NCI-H69 (cell line): ENCODE results near the gene TVP23C.

ENCODE experiments used
- DNase-seq: peaks from one replicate; lab custom pipeline; 2025; lab: John Stamatoyannopoulos, UW

TVP23C gene

DNA sequence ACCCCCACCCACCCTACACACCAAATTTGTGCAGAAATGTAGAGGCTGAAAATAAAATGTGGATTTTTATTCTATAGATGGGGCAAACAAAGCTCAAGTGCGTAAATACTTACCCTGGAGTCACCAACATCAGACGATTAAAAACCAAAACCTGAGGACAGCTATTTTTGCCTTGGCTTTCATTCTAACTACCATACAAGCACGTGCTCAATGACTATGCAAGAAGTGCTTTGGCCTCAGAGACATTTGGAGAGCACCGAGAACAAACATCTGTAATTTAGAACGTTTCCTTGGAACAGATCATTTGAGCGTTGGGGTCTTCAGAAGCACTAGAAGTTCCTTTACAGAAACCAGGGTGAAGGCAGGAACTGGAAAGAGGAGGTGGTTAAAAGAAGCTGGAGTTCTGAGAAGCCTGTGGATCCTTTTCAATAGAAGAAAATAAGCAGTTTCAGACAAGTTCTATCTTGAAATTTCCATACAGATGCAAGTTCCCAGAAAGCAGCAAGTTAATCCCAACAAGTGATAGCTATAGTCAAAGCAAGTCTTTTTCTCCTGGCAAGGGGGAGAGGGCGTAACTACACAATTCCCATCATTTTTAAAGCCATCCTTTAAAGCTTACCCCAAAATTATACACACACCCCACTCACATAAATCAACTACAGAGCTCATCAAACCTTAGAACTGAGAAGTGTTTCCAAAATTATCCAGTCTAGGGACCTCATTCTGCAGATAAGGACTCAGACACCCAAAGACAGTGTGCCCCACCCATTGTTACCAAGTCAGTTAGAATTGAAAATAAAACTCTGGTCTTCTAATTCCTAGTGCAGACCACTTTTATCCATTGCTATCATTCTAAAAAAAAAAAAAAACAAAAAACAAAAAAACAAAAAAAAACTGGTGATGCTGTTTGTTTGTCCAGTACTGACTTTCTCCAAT, 66.3 kb downstream of the TVP23C start:
- DNase-seq: no peak

DNA sequence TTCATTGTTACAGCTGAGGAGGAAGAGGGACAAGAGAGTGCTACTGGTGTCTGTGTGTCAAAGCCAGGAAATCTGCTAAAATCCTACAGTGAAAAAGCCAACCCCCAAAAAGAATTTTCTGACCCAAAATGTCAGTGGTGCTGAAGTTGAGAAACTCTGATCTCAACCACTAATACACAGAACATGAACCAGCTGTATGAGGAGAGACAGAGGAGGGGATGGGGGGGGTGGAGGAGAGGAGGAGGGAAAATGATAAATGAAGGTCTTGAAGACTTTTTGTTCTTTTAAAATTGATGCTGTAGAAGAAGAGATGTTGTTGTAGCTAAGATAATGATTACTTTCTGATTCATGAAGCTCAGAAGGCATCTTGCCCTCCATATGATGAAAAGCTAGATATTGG, 68.5 kb downstream of the TVP23C start:
- no peak for DNase-seq

DNA sequence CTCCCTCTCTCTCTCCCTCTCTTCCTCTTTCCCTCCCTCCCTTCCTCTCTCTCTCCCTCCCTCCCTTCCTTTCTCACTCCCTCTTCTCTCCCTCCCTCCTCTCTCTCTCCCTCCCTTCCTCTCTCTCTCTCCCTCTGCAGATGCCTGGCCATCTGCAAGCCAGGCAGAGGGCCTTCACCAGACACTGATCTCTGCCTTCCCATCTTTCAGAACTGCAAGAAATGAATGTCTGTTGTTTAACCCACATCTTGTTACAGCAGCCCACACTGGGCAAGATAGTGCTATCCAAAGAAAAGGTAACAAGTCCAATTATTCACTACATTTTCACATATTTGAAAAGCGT, 69.6 kb downstream of the TVP23C start:
- no peak for DNase-seq

DNA sequence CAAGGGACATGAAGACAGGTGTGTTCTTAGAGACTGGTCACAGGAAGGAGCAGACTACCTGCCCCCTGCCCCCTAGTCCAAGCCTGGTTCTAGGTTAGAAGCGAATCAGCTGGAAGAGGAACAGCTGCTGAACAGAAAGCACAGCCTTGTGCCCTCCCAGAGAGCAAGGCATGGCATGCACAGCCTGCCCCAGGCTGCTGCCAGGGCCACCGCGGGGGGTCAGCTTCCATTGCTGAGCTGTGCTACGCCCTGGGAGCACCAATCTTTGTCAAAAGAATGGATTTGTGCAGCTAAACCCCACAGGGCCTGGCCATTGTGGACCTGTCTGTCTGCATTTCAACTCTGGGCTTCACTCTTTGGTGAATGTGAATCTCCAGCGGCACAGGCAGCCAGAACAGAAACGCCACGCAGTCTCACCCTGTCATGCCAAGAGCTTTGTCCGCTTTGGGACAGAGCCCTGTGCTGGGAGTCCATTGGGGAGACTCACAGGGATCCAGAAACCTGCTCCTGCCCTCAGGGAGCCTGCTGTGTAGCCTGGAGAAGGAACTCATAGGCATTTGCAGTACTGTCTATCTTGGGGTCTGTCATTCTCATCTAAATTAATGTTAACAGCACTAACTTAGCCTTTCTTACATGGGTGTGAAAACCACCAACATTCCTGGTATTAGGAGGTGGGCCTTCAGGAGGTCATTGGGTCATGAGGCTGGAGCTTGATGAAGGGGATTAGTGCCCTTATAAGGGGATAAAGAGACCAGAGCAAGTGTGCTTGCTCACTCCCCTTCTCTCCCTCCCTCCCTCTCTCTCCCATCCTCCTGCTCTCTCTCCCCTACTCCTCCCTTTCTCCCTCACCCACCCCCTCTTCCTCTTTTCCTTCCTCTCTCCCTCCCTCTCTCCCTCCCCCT, 70.2 kb downstream of the TVP23C start:
- DNase-seq: no peak

DNA sequence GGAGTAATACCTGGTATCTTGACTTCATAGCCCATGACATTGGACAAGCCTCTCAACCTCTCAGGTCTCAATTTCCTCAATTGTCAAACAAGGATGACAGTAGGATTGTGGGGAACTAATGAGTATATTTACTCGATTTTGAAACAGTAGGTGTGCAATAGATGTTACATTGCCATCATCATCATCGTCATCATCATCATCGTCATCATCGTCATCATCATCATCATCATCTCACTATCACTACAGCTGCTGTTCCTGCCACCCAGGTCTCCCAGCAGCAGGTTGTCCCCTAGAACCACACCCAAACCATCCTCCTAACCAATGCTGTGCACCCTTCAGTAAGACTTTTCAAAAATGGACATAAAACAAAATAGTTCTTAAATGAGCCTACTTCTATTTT, 71.1 kb downstream of the TVP23C start:
- DNase-seq: no peak

DNA sequence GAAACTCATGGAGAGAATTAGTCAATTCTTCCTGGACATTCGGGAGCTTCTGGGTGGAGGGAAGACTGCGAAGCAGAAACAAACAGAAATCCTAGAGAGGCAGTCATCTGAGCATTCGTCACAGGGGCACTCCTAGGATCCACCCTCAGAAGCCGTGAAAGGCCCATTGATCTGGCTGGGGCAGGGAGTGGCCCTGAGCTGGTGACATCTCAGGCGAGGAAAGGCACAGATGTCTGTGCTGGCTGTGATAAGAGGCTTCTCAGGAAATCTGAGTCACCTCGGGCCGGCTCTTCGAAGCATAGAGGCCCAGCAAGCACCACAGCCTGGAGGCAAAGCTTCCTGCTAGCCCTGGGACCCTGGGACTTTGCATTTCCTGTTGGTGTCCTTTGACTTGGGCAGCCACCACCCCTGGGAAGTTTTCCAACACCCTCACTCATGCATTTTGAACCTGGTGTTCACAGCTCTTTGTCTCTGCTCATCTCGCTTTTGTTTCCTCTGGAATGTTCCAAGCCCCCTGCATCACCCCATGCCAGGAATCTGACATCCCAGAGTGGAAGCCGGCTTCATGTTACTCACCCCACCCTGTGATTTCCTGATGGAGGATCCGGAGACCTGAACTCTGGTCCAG, 72.5 kb downstream of the TVP23C start:
- DNase-seq: no peak

DNA sequence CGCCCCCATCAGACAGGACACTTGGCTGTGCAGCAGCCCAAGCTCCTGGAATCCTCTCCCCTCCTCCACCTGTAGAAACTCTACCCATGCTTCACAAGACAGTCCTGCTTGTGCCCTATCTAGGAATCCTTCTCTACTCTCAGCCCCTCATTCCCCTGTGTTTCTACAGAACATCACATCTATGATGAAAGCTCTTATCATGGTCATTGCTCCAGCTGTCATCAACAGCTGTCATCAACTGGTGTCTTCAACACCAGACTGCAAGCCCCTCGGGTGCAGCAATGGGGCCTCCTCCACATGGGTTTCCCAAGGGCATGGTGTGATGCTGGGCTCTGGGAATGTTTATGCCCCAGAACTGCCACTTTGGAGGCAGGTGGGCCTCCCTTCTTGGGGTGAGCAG, 74.7 kb downstream of the TVP23C start:
- DNase-seq: no peak

DNA sequence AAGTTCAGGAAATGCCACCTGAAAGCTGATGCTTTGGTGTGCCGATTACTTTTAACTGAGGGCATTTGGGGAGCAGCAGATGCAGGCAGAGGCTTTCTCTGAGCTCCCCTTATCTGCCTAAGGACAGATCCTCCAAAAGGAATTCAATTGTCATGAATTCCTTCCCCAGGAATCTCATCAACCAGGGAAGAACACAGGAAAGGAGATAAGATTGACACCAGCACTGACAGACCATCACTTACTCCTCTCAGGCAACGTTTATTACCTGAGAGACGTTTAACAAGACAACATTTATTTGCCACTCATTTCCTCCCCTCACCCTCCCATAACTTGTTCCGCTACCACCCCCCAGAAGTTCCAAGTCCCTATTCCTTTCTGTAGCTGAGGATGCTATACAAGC, 78.2 kb downstream of the TVP23C start:
- no peak for DNase-seq

DNA sequence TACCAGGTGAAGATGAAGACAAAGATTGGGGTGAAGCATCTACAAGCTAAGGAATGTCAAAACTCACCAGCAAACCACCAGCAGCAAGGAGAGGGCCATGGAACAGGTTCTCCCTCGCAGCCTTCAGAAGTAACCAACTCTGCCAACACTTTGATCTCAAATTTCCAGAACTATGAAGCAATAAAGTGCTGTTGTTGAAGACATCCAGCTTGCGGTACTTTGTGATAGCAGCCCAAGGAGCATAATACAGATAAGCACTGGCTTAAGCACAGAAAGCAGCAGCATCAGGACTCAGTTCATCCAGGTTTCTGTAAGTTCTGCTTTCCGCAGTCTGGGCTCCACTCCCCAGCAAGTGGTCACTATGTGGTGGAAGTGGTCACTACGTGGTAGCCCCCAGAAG, 79.9 kb downstream of the TVP23C start:
- no peak for DNase-seq

DNA sequence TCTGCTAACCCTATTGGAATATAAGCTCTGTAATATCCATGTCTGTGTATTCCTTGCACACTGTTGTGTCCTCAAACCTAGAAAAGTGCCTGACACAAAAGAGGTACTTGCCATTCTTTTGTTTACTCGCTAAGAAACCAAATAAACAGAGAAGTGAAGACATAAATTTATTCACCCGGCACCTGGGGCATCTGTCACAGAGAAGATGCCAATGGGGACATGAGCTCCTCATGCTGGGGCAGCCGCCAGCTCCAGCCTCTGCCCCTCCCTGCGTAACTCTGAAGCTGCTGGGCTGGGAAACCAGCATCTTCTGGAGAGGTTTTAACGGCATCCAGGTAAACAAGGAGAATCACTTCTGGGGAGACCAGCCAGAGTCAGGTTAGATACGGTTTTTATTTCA, 80.8 kb downstream of the TVP23C start:
- no peak for DNase-seq

DNA sequence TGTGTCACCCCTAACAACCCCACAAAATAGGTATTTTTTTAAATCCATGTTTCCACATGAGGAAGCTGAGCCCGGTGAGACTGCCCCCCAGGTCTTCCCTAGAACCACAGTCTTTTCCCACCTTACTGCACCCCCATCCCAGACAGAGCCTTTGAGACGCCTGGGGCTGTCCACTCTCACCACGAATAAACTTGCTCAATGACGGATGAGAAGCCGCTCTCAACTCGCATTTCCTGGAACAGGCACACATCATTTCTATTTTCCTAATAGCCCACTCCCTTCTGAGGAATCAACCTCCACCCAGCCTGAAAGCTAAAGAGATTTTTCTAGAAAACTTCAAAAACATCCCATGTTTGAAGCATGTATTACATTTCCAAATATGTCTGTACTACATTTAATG, 81.8 kb downstream of the TVP23C start:
- DNase-seq: no peak

DNA sequence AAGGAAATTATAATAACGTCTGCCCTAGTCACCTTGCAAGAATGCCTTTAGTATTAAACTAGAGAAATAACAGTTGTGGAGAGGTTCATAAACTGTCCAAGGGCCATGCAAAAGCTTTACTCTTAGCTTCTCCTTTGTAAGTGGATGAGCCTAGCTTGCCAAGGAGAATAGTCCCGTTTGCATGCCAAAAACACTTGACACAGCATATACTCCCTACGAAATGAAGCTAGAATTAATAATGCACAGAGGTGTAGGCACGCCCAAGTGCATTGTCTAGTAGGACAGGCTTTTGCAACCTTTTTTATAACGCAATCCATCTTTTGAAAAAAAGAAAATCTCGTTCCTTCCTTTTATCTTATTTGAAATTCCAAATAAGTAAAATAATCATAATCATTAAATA, 83.1 kb downstream of the TVP23C start:
- DNase-seq: no peak

DNA sequence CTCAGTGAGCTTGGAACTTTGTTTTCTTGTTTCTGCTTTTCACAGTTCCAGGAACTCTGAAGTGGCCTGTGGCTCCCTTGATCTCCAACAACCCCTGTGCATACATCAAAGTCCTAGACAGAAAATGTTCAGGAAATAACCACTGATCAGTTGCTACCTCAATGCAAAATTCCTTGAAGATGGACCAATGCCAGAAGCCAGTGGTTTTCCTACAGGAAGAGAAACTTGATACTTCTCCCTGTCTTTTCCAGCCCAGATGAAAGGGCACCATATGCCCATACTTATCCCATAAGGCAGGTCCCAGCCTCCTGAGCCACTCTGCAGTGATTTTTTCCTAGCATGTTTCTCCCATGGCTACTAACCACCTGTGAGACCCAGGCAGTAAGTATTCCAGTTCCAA, 83.6 kb downstream of the TVP23C start:
- peak; percentile 19 for DNase-seq

DNA sequence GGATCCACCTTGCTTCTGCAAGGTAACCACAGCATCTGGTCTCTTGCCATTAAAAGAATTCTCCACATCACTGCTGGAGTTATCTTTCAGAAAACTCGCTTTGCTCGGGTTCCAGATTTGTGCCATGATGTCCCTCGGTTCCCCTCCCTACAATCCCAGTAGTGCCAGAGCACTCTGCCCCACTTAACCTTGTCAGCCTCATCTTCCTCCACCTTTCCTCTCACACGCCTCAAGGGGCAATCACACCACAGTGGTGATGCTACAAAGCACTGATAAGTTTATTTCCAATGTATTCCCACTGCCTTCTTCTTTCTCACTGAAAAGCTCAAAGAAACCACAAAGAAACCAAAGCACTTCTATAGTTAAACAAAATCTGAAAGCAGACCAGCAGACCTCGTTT, 84.4 kb downstream of the TVP23C start:
- DNase-seq: no peak

DNA sequence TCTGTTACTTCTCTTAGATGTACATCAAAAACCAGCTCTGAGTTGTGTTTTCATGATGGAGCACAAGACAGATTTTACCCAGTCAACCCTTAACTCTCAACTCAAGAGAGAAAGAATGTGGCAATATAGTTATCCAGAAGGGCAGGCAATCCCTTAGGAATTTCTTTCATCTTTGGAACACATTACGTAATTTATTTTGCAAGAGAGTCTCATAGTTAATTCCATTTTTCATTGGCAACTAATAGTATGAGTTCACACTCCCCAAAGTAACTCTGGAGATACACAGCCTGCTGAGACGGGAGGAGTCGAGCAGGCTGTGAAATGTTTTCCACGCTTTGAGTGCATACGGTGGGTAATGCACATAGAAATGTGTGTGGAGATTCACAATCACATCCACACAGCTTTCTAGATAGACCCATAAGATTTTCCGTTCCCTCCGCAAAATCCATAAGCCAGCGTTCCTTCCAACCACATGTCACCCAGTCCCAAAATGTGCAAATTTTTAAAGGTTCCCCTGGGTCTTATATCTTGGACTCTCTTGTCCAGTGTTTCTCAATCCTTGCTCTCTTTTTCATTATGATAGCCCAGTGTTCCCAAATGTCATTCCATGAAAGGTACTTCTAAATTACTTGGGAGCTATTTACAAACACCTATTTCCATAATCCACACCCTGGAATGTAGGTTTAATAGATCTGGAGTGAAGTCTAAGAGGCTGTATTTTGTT, 87.5 kb downstream of the TVP23C start:
- DNase-seq: no peak

DNA sequence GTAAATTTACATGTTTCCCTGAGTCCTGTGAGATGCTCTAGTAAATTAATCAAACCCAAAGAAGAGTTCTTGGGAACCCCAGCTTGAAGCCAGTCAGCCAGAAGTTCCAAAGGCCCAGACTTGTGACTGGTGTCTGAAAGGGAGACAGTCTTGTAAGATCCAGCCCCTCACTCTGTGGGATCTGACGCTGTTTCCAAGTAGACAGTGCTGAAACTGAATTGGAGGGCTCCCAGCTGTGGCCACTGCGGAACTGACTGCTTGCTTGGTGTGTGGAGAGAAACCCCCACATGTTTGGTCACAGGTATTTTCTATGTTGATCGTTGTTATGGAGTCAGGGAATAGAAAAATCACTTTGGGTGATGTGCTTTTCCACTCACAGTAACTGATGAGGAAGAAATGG, 90.4 kb downstream of the TVP23C start:
- no peak for DNase-seq

DNA sequence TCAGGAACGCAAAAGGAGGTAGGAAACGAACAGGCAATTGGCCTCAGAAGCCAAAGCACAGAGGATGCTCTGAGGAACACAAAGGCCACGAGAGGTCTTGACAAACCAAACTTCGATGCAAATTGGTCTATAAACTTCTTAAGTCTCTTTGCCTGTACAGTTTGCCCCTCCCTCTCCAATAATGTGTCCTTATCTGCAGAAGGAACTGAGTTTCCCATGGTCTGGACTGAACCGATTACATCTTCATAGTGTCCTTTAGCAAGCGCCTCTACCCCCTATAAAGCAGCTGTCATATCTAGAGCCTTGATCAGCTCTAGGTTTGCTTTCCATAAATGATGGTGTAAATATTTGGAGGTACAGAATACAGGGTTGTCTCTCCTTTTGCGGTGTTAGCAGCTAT, 92.7 kb downstream of the TVP23C start:
- no peak for DNase-seq

DNA sequence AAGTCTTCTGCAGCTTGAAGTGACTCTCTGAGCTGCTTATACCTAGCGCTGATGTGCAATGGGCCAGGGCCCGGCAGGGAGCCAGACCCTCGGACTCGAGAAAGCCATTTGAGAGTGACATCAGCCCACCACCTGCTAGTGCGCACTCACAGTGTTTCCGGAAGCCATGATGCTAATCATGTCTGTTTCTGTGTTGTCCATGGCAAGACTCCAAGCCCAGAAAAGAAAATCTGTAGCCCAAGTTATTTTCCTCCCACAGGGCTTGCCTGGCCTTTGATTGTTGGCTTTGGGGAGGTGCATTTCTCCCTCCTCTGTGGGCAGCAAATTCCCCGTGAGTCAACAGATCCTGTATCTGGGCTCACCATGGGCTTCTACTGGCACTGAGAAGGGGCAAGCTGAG, 94.0 kb downstream of the TVP23C start:
- DNase-seq: no peak

DNA sequence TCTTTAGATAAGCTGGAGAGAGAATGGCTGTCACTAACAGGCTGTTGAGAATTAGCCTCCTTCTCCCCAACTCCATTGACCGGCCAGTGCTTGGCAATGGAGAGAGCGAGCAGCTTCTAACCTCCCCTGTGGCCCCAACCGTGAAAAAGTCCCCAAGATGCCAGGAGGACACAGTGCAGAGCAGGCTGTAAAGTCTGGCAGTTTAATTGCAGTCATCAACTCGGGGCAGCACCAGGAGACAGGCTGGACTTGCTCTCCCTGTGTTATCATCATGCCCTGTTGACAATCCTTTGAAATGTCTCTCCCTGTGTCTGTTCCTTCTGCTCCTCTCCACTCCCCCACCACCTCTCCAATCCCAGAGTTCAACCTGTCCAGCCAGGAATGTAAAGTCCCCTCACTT, 95.2 kb downstream of the TVP23C start:
- DNase-seq: no peak

DNA sequence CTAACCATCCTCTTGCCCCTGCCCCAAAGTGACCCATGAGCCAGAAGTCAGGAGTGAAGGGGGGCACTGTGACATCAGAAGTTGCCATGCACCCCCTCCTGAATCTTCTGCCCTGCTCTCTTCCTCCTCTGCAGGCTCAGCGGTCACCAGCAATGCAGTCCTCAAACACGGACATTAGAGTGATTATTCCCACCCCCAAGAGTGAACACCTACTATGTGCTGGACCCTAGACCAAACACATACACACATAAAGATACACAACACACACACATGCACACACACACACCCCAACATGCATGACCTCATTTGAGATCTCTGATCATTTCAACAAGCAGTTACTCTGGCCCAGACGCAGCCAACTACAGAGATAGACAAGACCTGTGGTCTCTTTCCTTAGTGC, 95.7 kb downstream of the TVP23C start, which contains the start of gene CDRT4:
CDRT4 (minus strand) TSS at position 30 of the 400 bp plus-strand sequence. CDS start 27,383 bp downstream, outside the sequence.
- DNase-seq: no peak

DNA sequence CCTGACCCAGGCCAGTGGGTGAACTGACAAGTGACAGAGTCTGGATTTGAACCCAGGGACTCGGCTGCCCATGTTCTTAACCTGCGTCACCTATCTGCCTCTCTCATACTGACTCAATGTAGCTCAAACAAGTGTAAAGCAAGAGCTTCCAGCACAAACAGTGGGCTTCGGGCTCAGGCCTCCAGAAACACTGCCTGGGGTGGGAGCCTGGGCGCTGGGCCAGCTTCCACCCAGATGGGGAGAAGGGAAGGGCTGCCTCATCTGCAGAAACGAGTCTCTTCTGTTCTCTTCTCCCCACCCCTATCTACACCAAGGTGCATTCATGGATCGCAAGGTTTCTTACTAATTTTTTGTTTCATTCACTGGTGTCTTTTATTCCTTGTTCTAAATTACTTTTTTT, 97.2 kb downstream of the TVP23C start:
- DNase-seq: no peak
